Neural progenitor cell (in vitro differentiated cells): ENCODE data around the gene SLC45A1. TPM values are rescaled to one million over a fixed set of nuclear protein-coding genes. Genes with fewer than 3 reads are reported as not detected.
A peak's percentile ranks its signal among the peaks of the same experiment; 100 is the strongest.

Experiments
- DNase-seq: peaks from one replicate; pipeline ENCODE4 v3.0.0-alpha.2; 2016; ENCODE audit warnings: low spot score
- H2AFZ ChIP-seq: fragments of 200-600 bp; sonication (generic); replicated peaks from 2 replicates; pipeline ENCODE4 v1.6.1; 2016; ENCODE audit warnings: antibody characterized with exemption
- H3F3A ChIP-seq: fragments of 200-600 bp; sonication (generic); 2 replicates; pipeline ENCODE4 v1.6.1; 2016; ENCODE audit warnings: antibody characterized with exemption, low read depth
- H3K27ac ChIP-seq: fragments of 200-600 bp; sonication (generic); 2 replicates; pipeline ENCODE4 v1.5.1; 2016; ENCODE audit warnings: mild to moderate bottlenecking
- H3K27me3 ChIP-seq: fragments of 200-600 bp; sonication (generic); 2 replicates; pipeline ENCODE4 v1.6.1; 2016; ENCODE audit warnings: mild to moderate bottlenecking, moderate library complexity
- H3K36me3 ChIP-seq: fragments of 200-600 bp; sonication (generic); 2 replicates; pipeline ENCODE4 v1.5.1; 2016
- H3K4me1 ChIP-seq: fragments of 200-600 bp; sonication (generic); 2 replicates; pipeline ENCODE4 v1.6.1; 2016; ENCODE audit warnings: mixed run types
- H3K4me2 ChIP-seq: fragments of 200-600 bp; sonication (generic); 2 replicates; pipeline ENCODE4 v1.6.1; 2016
- H3K4me3 ChIP-seq: fragments of 200-600 bp; sonication (generic); 2 replicates; pipeline ENCODE4 v1.5.1; 2016
- H3K79me2 ChIP-seq: fragments of 200-600 bp; sonication (generic); 2 replicates; pipeline ENCODE4 v1.6.1; 2016; ENCODE audit warnings: low read depth
- H3K9ac ChIP-seq: fragments of 200-600 bp; sonication (generic); 2 replicates; pipeline ENCODE4 v1.6.1; 2016
- H3K9me3 ChIP-seq: fragments of 200-600 bp; sonication (generic); 2 replicates; pipeline ENCODE4 v1.5.1; 2016; ENCODE audit warnings: low read depth
- H4K20me1 ChIP-seq: fragments of 200-600 bp; sonication (generic); 2 replicates; pipeline ENCODE4 v1.6.1; 2016; ENCODE audit warnings: low read depth
- H3K27ac Mint-ChIP-seq: 3 replicates; pipeline ENCODE4 v1.8.0; 2021; ENCODE audit warnings: mixed read lengths
- H3K27me3 Mint-ChIP-seq: 2 replicates; pipeline ENCODE4 v1.8.0; 2022; ENCODE audit warnings: low read depth, mild to moderate bottlenecking, inconsistent platforms, moderate library complexity, mixed read lengths; ENCODE audit not compliant: insufficient read depth
- H3K36me3 Mint-ChIP-seq: 3 replicates; pipeline ENCODE4 v1.8.0; 2021; ENCODE audit warnings: mixed read lengths
- H3K4me1 Mint-ChIP-seq: 3 replicates; pipeline ENCODE4 v1.8.0; 2021; ENCODE audit warnings: mixed read lengths
- H3K4me3 Mint-ChIP-seq: 3 replicates; pipeline ENCODE4 v1.8.0; 2021; ENCODE audit warnings: mild to moderate bottlenecking, moderate library complexity, mixed read lengths
- H3K9me3 Mint-ChIP-seq: 3 replicates; pipeline ENCODE4 v1.8.0; 2020; ENCODE audit warnings: mixed read lengths
- EZH2 ChIP-seq: fragments of 200-600 bp; sonication (generic); IDR thresholded peaks from 2 replicates; pipeline ENCODE4 v1.6.1; 2017; ENCODE audit warnings: antibody characterized with exemption, mild to moderate bottlenecking, moderate library complexity
- EZH2phosphoT487 ChIP-seq: fragments of 200-600 bp; sonication (generic); IDR thresholded peaks from 2 replicates; pipeline ENCODE4 v1.6.1; 2017; ENCODE audit warnings: antibody characterized with exemption
- total RNA-seq: library from RNA; depleted of rRNA; stranded (reverse); fragments of >200 nt; gene quantifications from 2 replicates; pipeline ENCODE4 v1.2.3, GENCODE V29; 2015; ENCODE audit warnings: low replicate concordance
- TF ChIP-seq, protein P1 (sequence below): fragments of 200-600 bp; sonication (generic); IDR thresholded peaks from 2 replicates; pipeline ENCODE4 v1.5.1; 2017; ENCODE audit warnings: antibody characterized with exemption, mild to moderate bottlenecking

SLC45A1 gene
- total RNA-seq, 1 donor from 2014 or later, result 1.1 TPM

GRCh38 chr1:8318436-8318835 lies 522 bp downstream of the SLC45A1 start:
- Histone ChIP-seq H2AFZ (peak overlapping the region; percentile 95), H3K4me1 (peaks cover 14% of the 10 kb centered on the region), H3K4me2 (peak overlapping the region; percentile 95), H3F3A (no peaks in the 10 kb centered on the region), H3K9ac (no peak overlapping the region), H3K79me2 (no peaks in the 10 kb centered on the region), H3K27me3 (peaks cover 39% of the 10 kb centered on the region), H3K9me3 (no peaks in the 10 kb centered on the region), H4K20me1 (no peaks in the 10 kb centered on the region), H3K27ac (no peak overlapping the region), H3K4me3 (peak overlapping the region; percentile 66), H3K36me3 (no peaks in the 10 kb centered on the region)
- no peak overlapping the region for H3K27ac Mint-ChIP-seq
- peaks cover 25% of the 10 kb centered on the region for H3K27me3 Mint-ChIP-seq
- H3K36me3 Mint-ChIP-seq, result no peaks in the 10 kb centered on the region
- TF ChIP-seq EZH2 (no peak), EZH2phosphoT487 (no peak)
- TF ChIP-seq, protein P1, sequence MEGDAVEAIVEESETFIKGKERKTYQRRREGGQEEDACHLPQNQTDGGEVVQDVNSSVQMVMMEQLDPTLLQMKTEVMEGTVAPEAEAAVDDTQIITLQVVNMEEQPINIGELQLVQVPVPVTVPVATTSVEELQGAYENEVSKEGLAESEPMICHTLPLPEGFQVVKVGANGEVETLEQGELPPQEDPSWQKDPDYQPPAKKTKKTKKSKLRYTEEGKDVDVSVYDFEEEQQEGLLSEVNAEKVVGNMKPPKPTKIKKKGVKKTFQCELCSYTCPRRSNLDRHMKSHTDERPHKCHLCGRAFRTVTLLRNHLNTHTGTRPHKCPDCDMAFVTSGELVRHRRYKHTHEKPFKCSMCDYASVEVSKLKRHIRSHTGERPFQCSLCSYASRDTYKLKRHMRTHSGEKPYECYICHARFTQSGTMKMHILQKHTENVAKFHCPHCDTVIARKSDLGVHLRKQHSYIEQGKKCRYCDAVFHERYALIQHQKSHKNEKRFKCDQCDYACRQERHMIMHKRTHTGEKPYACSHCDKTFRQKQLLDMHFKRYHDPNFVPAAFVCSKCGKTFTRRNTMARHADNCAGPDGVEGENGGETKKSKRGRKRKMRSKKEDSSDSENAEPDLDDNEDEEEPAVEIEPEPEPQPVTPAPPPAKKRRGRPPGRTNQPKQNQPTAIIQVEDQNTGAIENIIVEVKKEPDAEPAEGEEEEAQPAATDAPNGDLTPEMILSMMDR, result no peak
- DNase-seq, result peak; percentile 32
- H3K9me3 Mint-ChIP-seq, result peaks cover 3% of the 10 kb centered on the region
- peaks cover 43% of the 10 kb centered on the region for H3K4me1 Mint-ChIP-seq
- H3K4me3 Mint-ChIP-seq, result peak overlapping the region; percentile 83

- Histone ChIP-seq H2AFZ (no peak overlapping the region), H3K4me3 (no peak overlapping the region), H3K36me3 (no peaks in the 10 kb centered on the region), H3K4me2 (no peak overlapping the region), H3K79me2 (no peaks in the 10 kb centered on the region), H4K20me1 (no peaks in the 10 kb centered on the region), H3K9ac (no peak overlapping the region), H3F3A (no peaks in the 10 kb centered on the region), H3K9me3 (no peaks in the 10 kb centered on the region), H3K27ac (no peak overlapping the region), H3K4me1 (no peaks in the 10 kb centered on the region), H3K27me3 (peaks cover 35% of the 10 kb centered on the region)
- no peak for DNase-seq
- peaks cover 3% of the 10 kb centered on the region for H3K9me3 Mint-ChIP-seq
- H3K27me3 Mint-ChIP-seq, result peaks cover 15% of the 10 kb centered on the region
- H3K27ac Mint-ChIP-seq, result no peak overlapping the region
- no peak overlapping the region for H3K4me3 Mint-ChIP-seq
- peaks cover 14% of the 10 kb centered on the region for H3K4me1 Mint-ChIP-seq
- TF ChIP-seq EZH2 (no peak), EZH2phosphoT487 (no peak)
- TF ChIP-seq, protein P1, result no peak
- no peaks in the 10 kb centered on the region for H3K36me3 Mint-ChIP-seq
These were observed 3.7 kb downstream of the SLC45A1 start for GRCh38 chr1:8321612-8322011.

DNA sequence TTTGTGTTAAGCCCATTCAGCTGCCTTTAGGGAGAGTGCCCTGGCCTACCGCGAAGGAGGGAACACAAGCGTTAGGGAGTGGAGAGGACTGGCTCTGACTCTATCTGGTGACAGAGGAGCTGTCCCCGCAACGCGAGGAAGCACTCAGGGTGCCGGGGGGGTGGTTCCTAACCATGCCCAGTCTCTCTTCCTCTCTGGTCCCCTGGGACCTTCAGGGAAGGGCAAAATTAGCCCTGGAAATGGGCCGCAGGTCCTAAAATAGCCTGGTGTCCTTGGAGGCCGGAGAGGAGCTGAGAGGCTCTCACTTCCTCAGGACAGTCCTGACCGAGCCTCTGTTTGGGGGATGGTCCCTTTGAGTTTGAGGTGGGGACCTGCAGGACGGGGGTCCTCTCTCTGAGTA lies 5.8 kb downstream of the SLC45A1 start:
- Histone ChIP-seq H3F3A (no peaks in the 10 kb centered on the region), H3K4me1 (no peaks in the 10 kb centered on the region), H3K79me2 (no peaks in the 10 kb centered on the region), H3K9me3 (no peaks in the 10 kb centered on the region), H3K9ac (no peak overlapping the region), H3K27me3 (peaks cover 15% of the 10 kb centered on the region), H2AFZ (no peak overlapping the region), H3K27ac (no peak overlapping the region), H3K4me3 (no peak overlapping the region), H3K4me2 (no peak overlapping the region), H3K36me3 (no peaks in the 10 kb centered on the region), H4K20me1 (no peaks in the 10 kb centered on the region)
- Mint-ChIP-seq H3K27ac (no peak overlapping the region), H3K9me3 (peaks cover 3% of the 10 kb centered on the region), H3K4me1 (peaks cover 5% of the 10 kb centered on the region), H3K4me3 (no peak overlapping the region), H3K27me3 (peaks cover 5% of the 10 kb centered on the region), H3K36me3 (peaks cover under 1% of the 10 kb centered on the region)
- TF ChIP-seq, protein P1, result no peak
- TF ChIP-seq EZH2phosphoT487, result no peak
- TF ChIP-seq EZH2, result no peak
- no peak for DNase-seq
